Fibroblast of the aortic adventitia (primary cell): ENCODE results near the gene MEX3A. TPM values are rescaled to one million over a fixed set of nuclear protein-coding genes. Genes with fewer than 3 reads are reported as not detected.

Experiments
- DNase-seq: peaks from one replicate; pipeline ENCODE4 v3.0.0-alpha.2; 2010; ENCODE audit warnings: low read depth
- H3K4me3 ChIP-seq: 2 replicates; pipeline ENCODE4 v1.5.1; 2011; ENCODE audit warnings: low read depth, mild to moderate bottlenecking, control low read depth, low read length, moderate library complexity
- CTCF ChIP-seq: IDR thresholded peaks from 2 replicates; pipeline ENCODE4 v1.5.1; 2011; ENCODE audit warnings: mild to moderate bottlenecking, low read length, control low read depth, inconsistent platforms; ENCODE audit not compliant: insufficient read depth
- total RNA-seq: library from RNA; depleted of rRNA; stranded (reverse); fragments of >200 nt; gene quantifications from 2 replicates; pipeline ENCODE4 v1.2.3, GENCODE V29; 2012; ENCODE audit warnings: low replicate concordance

Gene MEX3A
- 0.90 TPM in 2 replicates for total RNA-seq

- H3K4me3 ChIP-seq = peak within 1 kb of the TSS; percentile 88
- peak; percentile 64 for DNase-seq
- TF ChIP-seq CTCF = no peak
Observed at GRCh38 chr1:156082309-156083091, at the start of gene MEX3A. TSS of gene MEX3A (minus strand) at chr1:156082465. CDS start at chr1:156081998, 467 bp downstream.

GRCh38 chr1:156130578-156130942, 48.3 kb upstream of the MEX3A start:
- TF ChIP-seq CTCF = no peak
- no peak for DNase-seq
- H3K4me3 ChIP-seq = no peak overlapping the region

- TF ChIP-seq CTCF = peak; percentile 99
- peak overlapping the region; percentile 61 for H3K4me3 ChIP-seq
- peak; percentile 98 for DNase-seq
Observed at GRCh38 chr1:156129687-156130577, 47.7 kb upstream of the MEX3A start.

GRCh38 chr1:156128654-156129597, 46.7 kb upstream of the MEX3A start:
- no peak for TF ChIP-seq CTCF
- peak; percentile 95 for DNase-seq
- H3K4me3 ChIP-seq = peak overlapping the region; percentile 61

- no peak for TF ChIP-seq CTCF
- DNase-seq = no peak
- H3K4me3 ChIP-seq = peak overlapping the region; percentile 61
Observed at GRCh38 chr1:156128308-156128653, 46.0 kb upstream of the MEX3A start.
